Mammary epithelial cell (primary cell): ENCODE results near the gene RYK.

Source experiments
- CTCF ChIP-seq, 2 donors: IDR thresholded peaks in 1 of 2; conservative IDR thresholded peaks in 1 of 2; 2 replicates each; pipeline ENCODE4 v1.5.1; 2011 to 2012; ENCODE audit warnings: inconsistent platforms in 2 of 2, low read length in 2 of 2, mild to moderate bottlenecking in 2 of 2, control low read depth in 1 of 2, low read depth in 1 of 2; ENCODE audit not compliant: insufficient read depth in 1 of 2; ENCODE audit errors: extremely low read depth in 1 of 2
- EZH2 ChIP-seq: IDR thresholded peaks from 2 replicates; pipeline ENCODE4 v1.6.1; 2012; ENCODE audit warnings: low read length, inconsistent platforms, borderline replicate concordance

DNA sequence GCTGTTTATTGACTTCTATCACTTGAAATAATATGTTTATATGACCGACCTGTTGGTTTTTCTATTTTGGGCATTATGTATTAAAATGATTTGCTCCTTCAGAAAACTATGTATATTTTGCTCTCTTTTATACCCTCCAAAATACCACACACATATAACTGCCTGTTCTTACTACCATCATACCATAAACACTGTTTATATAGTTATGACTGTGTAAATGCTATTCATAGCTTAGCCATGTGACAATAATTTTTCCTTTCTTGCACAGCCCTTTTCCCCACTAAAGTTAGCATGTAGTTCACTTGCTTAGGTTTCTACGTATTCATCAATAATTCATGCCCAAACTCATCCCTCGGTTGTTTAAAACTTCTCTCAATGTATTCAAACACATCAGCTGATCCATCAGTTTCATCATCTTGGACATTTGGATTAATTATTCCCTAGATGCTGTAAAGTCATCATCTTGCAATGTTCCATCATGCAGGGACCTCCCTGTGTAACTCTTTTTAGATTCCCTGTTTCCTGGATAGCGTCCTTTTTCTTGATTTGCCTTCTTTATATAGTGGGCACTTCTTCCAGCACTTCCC lies 8.2 kb upstream of the RYK start:
- TF ChIP-seq CTCF (conservative IDR thresholded peaks at IDR 0.05 in 1 of 2, IDR thresholded peaks at IDR 0.05 in 1 of 2; ENCODE audit: extremely low read depth in 1 of 2, insufficient read depth in 1 of 2, low read depth in 1 of 2, low read length in 2 of 2): no peak
- no peak for TF ChIP-seq EZH2
